Endodermal cell (in vitro differentiated cells): ENCODE results near the gene APCDD1L. TPM values are rescaled to one million over a fixed set of nuclear protein-coding genes. Genes with fewer than 3 reads are reported as not detected.

Experiments
- DNase-seq: peaks from one replicate; pipeline ENCODE4 v3.0.0-alpha.2; 2017
- H3K27ac ChIP-seq: 2 replicates; pipeline ENCODE4 v1.5.1; 2013; ENCODE audit warnings: mild to moderate bottlenecking, low read depth, low read length, moderate library complexity
- H3K27me3 ChIP-seq: 2 replicates; pipeline ENCODE4 v1.6.1; 2013; ENCODE audit warnings: mild to moderate bottlenecking, low read length, moderate library complexity; ENCODE audit not compliant: insufficient read depth, control insufficient read depth, poor library complexity, severe bottlenecking
- H3K36me3 ChIP-seq: 2 replicates; pipeline ENCODE4 v1.7.0; 2013; ENCODE audit warnings: mild to moderate bottlenecking, low read length, moderate library complexity; ENCODE audit not compliant: control insufficient read depth, insufficient read depth
- H3K4me1 ChIP-seq: one replicate; pipeline ENCODE4 v1.7.0; 2013; ENCODE audit warnings: low read length; ENCODE audit not compliant: control insufficient read depth, insufficient read depth
- H3K4me3 ChIP-seq: 2 replicates; pipeline ENCODE4 v1.5.1; 2013; ENCODE audit warnings: mild to moderate bottlenecking, low read length, moderate library complexity
- H3K9ac ChIP-seq: 2 replicates; pipeline ENCODE4 v1.6.1; 2013; ENCODE audit warnings: mild to moderate bottlenecking, low read length, moderate library complexity; ENCODE audit not compliant: poor library complexity, severe bottlenecking; ENCODE audit errors: extremely low read depth
- H3K9me3 ChIP-seq: 2 replicates; pipeline ENCODE4 v1.6.1; 2013; ENCODE audit warnings: mild to moderate bottlenecking, low read length, moderate library complexity; ENCODE audit not compliant: control insufficient read depth
- H3K27ac Mint-ChIP-seq: 2 replicates; pipeline ENCODE4 v1.8.0; 2020; ENCODE audit warnings: mixed read lengths
- H3K27me3 Mint-ChIP-seq: 2 replicates; pipeline ENCODE4 v1.8.0; 2021; ENCODE audit warnings: mild to moderate bottlenecking, mixed read lengths; ENCODE audit not compliant: insufficient read depth
- H3K36me3 Mint-ChIP-seq: 2 replicates; pipeline ENCODE4 v1.8.0; 2020; ENCODE audit warnings: low read depth, mixed read lengths
- H3K4me1 Mint-ChIP-seq: 2 replicates; pipeline ENCODE4 v1.8.0; 2020; ENCODE audit warnings: mixed read lengths
- H3K4me3 Mint-ChIP-seq: 2 replicates; pipeline ENCODE4 v1.8.0; 2020; ENCODE audit warnings: mild to moderate bottlenecking, moderate library complexity, mixed read lengths
- H3K9me3 Mint-ChIP-seq: 2 replicates; pipeline ENCODE4 v1.8.0; 2020; ENCODE audit warnings: mild to moderate bottlenecking, mixed read lengths
- WGBS, 2 experiments: methylation state at CpG; one replicate each; pipeline versions ENCODE4 v1.1.5 to v1.1.7; 2013; ENCODE audit warnings: missing lambda C conversion rate in 2 of 2, mixed read lengths in 1 of 2; ENCODE audit not compliant: insufficient coverage in 1 of 2, insufficient read length in 1 of 2; 5-methylcytosine and 5-hydroxymethylcytosine counted together
- total RNA-seq, 2 donors: library from RNA; stranded (reverse); fragmentation: NEBNext Ultra II Directional in 1 of 2; extraction: Animal tissue kit (Norgen Biotek cat#: 25700) in 1 of 2; gene quantifications; 2 replicates in 1 of 2; 3 replicates in 1 of 2; pipeline ENCODE4 v1.2.1, GENCODE V29; 2021
- TF ChIP-seq, protein P1 (sequence below): fragments of 200-600 bp; sonication (generic); conservative IDR thresholded peaks from 2 replicates; pipeline ENCODE4 v1.5.0; 2021; ENCODE audit warnings: antibody characterized with exemption, mild to moderate bottlenecking

APCDD1L gene
- total RNA-seq, 2 donors from 2014 or later, result 6.4 TPM

DNA sequence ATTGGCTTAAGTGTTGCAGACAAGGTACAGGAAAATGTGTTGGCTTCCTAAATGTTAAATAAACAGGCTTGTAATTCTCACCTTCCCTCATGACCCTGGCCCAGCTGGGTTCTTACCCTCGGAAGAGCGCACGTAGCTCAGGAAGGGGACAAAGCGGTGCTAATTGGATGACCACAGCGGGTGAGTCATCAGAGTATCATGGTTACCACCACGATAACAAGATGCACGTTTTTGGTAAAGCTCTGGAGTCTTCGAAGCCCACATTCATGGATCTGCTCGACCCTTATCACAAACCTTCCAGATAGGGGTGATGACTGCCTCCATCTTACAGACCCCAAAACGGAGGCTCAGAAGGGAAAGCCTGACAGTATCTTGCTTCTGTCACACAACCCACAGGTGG is 32.8 kb downstream of the APCDD1L start:
- H3K27me3 Mint-ChIP-seq, result no peaks in the 10 kb centered on the region

DNA sequence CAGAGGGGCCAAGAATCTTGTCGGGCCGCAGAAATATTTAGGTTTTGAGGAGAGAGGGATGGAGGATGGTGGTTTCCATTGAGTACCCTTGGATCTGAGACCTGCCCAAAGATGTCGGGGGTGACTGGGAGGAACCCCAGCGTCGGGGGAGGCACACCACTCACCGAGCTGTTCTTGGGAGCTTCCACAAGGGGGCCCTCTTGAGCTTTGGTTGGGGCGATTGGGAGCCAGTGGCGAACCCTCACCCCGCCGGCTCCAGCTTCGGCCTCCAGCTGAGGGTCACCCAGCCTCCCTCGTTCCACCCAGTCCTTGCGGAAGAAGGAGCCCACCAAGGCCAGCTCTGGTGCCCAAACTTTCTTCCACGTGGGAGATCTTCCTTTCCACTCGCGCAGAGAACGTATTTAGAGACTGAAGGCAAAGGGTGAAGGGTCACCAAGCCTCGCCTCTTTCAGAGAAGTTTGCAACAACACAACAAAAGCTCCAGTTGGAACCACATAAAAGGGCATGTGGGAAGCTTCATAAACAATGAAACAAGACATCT is 33.6 kb downstream of the APCDD1L start:
- peak; percentile 92 for DNase-seq
- no peaks in the 10 kb centered on the region for H3K36me3 ChIP-seq
- no peaks in the 10 kb centered on the region for H3K27me3 Mint-ChIP-seq
- no peak overlapping the region for H3K27ac ChIP-seq
- H3K27ac Mint-ChIP-seq, result peak overlapping the region; percentile 54
- TF ChIP-seq, protein P1, sequence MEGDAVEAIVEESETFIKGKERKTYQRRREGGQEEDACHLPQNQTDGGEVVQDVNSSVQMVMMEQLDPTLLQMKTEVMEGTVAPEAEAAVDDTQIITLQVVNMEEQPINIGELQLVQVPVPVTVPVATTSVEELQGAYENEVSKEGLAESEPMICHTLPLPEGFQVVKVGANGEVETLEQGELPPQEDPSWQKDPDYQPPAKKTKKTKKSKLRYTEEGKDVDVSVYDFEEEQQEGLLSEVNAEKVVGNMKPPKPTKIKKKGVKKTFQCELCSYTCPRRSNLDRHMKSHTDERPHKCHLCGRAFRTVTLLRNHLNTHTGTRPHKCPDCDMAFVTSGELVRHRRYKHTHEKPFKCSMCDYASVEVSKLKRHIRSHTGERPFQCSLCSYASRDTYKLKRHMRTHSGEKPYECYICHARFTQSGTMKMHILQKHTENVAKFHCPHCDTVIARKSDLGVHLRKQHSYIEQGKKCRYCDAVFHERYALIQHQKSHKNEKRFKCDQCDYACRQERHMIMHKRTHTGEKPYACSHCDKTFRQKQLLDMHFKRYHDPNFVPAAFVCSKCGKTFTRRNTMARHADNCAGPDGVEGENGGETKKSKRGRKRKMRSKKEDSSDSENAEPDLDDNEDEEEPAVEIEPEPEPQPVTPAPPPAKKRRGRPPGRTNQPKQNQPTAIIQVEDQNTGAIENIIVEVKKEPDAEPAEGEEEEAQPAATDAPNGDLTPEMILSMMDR, result peak; percentile 96
- H3K27me3 ChIP-seq, result no peaks in the 10 kb centered on the region
- no peak overlapping the region for H3K4me3 Mint-ChIP-seq
- H3K4me3 ChIP-seq, result no peak overlapping the region
- H3K9me3 ChIP-seq, result peaks cover 48% of the 10 kb centered on the region
- WGBS, 2 experiments, result 33% methylated on average over 18 of the region's 18 CpGs; no CpG with 5 or more reads in 1 of the 2 experiments
- H3K4me1 Mint-ChIP-seq, result peaks cover 9% of the 10 kb centered on the region
- peaks cover 40% of the 10 kb centered on the region for H3K36me3 Mint-ChIP-seq
- H3K9me3 Mint-ChIP-seq, result peaks cover 59% of the 10 kb centered on the region
- no peak overlapping the region for H3K9ac ChIP-seq
- H3K4me1 ChIP-seq, result peaks cover 3% of the 10 kb centered on the region

More for the DNA sequence above, 32.8 kb downstream of the APCDD1L start:
- H3K4me3 Mint-ChIP-seq, result no peak overlapping the region
- H3K27ac ChIP-seq, result no peak overlapping the region
- peaks cover 57% of the 10 kb centered on the region for H3K9me3 Mint-ChIP-seq
- H3K9me3 ChIP-seq, result peaks cover 55% of the 10 kb centered on the region
- H3K4me1 ChIP-seq, result peaks cover 3% of the 10 kb centered on the region
- H3K4me3 ChIP-seq, result peak overlapping the region; percentile 30
- peak overlapping the region; percentile 55 for H3K27ac Mint-ChIP-seq
- H3K36me3 Mint-ChIP-seq, result peaks cover 32% of the 10 kb centered on the region
- 56 to 63% methylated on average over 6 to 10 of the region's 10 CpGs for WGBS, 2 experiments
- peaks cover 9% of the 10 kb centered on the region for H3K4me1 Mint-ChIP-seq
- TF ChIP-seq, protein P1, result no peak
- H3K36me3 ChIP-seq, result no peaks in the 10 kb centered on the region
- H3K9ac ChIP-seq, result no peak overlapping the region
- no peaks in the 10 kb centered on the region for H3K27me3 ChIP-seq
- DNase-seq, result peak; percentile 53

DNA sequence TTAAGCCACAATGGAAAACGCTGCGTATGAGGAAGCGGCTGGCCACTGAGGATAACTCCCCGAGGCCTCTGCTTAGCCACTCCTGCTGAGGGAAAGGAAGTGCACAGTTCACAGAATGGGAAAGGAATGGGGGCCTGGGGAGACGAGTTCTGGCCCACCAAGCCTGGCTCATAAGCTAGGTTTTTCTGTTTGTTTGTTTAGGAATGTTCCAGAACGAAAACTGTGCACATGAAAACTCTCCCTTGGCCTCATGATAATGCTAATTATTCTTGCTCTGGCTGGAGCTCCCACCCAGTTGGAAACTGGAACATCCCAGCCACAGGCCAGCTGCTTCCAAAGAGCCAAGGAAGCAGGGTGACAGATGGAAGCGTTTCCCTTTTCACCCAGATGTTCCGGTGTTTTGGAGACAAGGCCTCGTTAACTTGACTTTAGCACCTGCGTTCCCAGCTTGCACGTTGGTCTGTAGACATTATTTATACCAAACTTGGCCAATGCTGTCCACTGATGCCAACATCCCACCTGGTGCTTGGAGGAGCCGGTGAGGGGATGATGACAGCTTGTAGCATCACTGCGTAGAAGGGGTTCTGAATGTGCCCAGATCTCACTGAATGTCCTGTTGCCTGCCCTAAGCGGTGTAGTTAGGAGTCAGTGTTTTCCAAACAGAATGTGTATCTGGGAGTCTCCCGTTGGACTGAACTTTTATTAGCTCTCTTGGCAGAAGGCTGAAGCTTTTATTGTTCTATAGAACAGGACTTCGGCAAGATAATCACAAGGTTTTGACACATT is 34.5 kb downstream of the APCDD1L start:
- H3K4me1 Mint-ChIP-seq, result peaks cover 9% of the 10 kb centered on the region
- H3K27me3 ChIP-seq, result no peaks in the 10 kb centered on the region
- no peak overlapping the region for H3K27ac ChIP-seq
- peaks cover 36% of the 10 kb centered on the region for H3K36me3 Mint-ChIP-seq
- H3K9me3 Mint-ChIP-seq, result peaks cover 54% of the 10 kb centered on the region
- H3K4me3 Mint-ChIP-seq, result no peak overlapping the region
- no peaks in the 10 kb centered on the region for H3K36me3 ChIP-seq
- DNase-seq, result peak; percentile 10
- TF ChIP-seq, protein P1, result no peak
- WGBS, 2 experiments, result 91 to 92% methylated on average over 16 of the region's 16 CpGs
- H3K4me3 ChIP-seq, result no peak overlapping the region
- no peak overlapping the region for H3K27ac Mint-ChIP-seq
- no peaks in the 10 kb centered on the region for H3K27me3 Mint-ChIP-seq
- no peak overlapping the region for H3K9ac ChIP-seq
- peaks cover 3% of the 10 kb centered on the region for H3K4me1 ChIP-seq
- H3K9me3 ChIP-seq, result peaks cover 40% of the 10 kb centered on the region
